Mammary epithelial cell (primary cell): ENCODE data around the gene DHRS2.

ENCODE experiments used
- EZH2 ChIP-seq: IDR thresholded peaks from 2 replicates; pipeline ENCODE4 v1.6.1; 2012; ENCODE audit warnings: low read length, inconsistent platforms, borderline replicate concordance
- TF ChIP-seq, protein P1 (sequence below), 2 donors: IDR thresholded peaks in 1 of 2; conservative IDR thresholded peaks in 1 of 2; 2 replicates each; pipeline ENCODE4 v1.5.1; 2011 to 2012; ENCODE audit warnings: inconsistent platforms in 2 of 2, low read length in 2 of 2, mild to moderate bottlenecking in 2 of 2, control low read depth in 1 of 2, low read depth in 1 of 2; ENCODE audit not compliant: insufficient read depth in 1 of 2; ENCODE audit errors: extremely low read depth in 1 of 2

- TF ChIP-seq, protein P1, sequence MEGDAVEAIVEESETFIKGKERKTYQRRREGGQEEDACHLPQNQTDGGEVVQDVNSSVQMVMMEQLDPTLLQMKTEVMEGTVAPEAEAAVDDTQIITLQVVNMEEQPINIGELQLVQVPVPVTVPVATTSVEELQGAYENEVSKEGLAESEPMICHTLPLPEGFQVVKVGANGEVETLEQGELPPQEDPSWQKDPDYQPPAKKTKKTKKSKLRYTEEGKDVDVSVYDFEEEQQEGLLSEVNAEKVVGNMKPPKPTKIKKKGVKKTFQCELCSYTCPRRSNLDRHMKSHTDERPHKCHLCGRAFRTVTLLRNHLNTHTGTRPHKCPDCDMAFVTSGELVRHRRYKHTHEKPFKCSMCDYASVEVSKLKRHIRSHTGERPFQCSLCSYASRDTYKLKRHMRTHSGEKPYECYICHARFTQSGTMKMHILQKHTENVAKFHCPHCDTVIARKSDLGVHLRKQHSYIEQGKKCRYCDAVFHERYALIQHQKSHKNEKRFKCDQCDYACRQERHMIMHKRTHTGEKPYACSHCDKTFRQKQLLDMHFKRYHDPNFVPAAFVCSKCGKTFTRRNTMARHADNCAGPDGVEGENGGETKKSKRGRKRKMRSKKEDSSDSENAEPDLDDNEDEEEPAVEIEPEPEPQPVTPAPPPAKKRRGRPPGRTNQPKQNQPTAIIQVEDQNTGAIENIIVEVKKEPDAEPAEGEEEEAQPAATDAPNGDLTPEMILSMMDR (conservative IDR thresholded peaks at IDR 0.05 in 1 of 2, IDR thresholded peaks at IDR 0.05 in 1 of 2; ENCODE audit: extremely low read depth in 1 of 2, insufficient read depth in 1 of 2, low read depth in 1 of 2, low read length in 2 of 2), result no peak
- TF ChIP-seq EZH2, result no peak
These were observed 33.7 kb upstream of the DHRS2 start for GRCh38 chr14:23602181-23603095.
